Liver (tissue), 9 donors: ENCODE results near the gene ZSCAN2. TPM values are rescaled to one million over a fixed set of nuclear protein-coding genes. Genes with fewer than 3 reads are reported as not detected.

Source experiments
- DNase-seq: peaks from one replicate; pipeline ENCODE4 v3.0.0-alpha.2; 2017; ENCODE audit warnings: low spot score
- H3K27ac ChIP-seq, 2 donors: one replicate each; pipeline ENCODE4 v1.7.0; 2013; ENCODE audit warnings: inconsistent platforms in 2 of 2, low read length in 2 of 2, control low read depth in 1 of 2, low read depth in 1 of 2, mild to moderate bottlenecking in 1 of 2
- H3K27me3 ChIP-seq, 4 donors: one replicate each; pipeline versions ENCODE4 v1.6.1 to v1.7.0; 2013; ENCODE audit warnings: low read length in 3 of 4, inconsistent platforms in 1 of 4, mild to moderate bottlenecking in 1 of 4, moderate library complexity in 1 of 4; ENCODE audit not compliant: control insufficient read depth in 4 of 4, insufficient read depth in 4 of 4
- H3K36me3 ChIP-seq, 4 donors: one replicate each; pipeline versions ENCODE4 v1.6.1 to v1.7.0; 2013; ENCODE audit warnings: low read length in 3 of 4, mild to moderate bottlenecking in 3 of 4, low read depth in 1 of 4, moderate library complexity in 1 of 4; ENCODE audit not compliant: control insufficient read depth in 4 of 4, insufficient read depth in 3 of 4
- H3K4me1 ChIP-seq, 4 donors: one replicate each; pipeline versions ENCODE4 v1.6.1 to v1.7.0; 2013; ENCODE audit warnings: low read length in 3 of 4, mild to moderate bottlenecking in 3 of 4, moderate library complexity in 1 of 4; ENCODE audit not compliant: control insufficient read depth in 4 of 4, insufficient read depth in 4 of 4
- H3K4me3 ChIP-seq, 3 donors: one replicate each; pipeline versions ENCODE4 v1.6.1 to v1.7.0; 2013; ENCODE audit warnings: low read length in 3 of 3, control low read depth in 1 of 3, low read depth in 1 of 3, mild to moderate bottlenecking in 1 of 3
- H3K9ac ChIP-seq, 2 donors: one replicate each; pipeline ENCODE4 v1.7.0; 2013; ENCODE audit warnings: low read length in 2 of 2, mild to moderate bottlenecking in 2 of 2, moderate library complexity in 2 of 2, control low read depth in 1 of 2, low read depth in 1 of 2
- H3K9me3 ChIP-seq, 4 donors: one replicate each; pipeline versions ENCODE4 v1.6.1 to v1.7.0; 2013; ENCODE audit warnings: low read length in 3 of 4; ENCODE audit not compliant: control insufficient read depth in 4 of 4
- EGR1 ChIP-seq, 2 donors: IDR thresholded peaks; 2 replicates each; pipeline ENCODE4 v1.6.1; 2016 to 2018; ENCODE audit warnings: antibody characterized with exemption in 2 of 2, low read depth in 2 of 2
- GABPA ChIP-seq, 2 donors: IDR thresholded peaks in 1 of 2; conservative IDR thresholded peaks in 1 of 2; 2 replicates each; pipeline ENCODE4 v1.6.1; 2016; ENCODE audit warnings: antibody characterized with exemption in 2 of 2, mild to moderate bottlenecking in 1 of 2, moderate library complexity in 1 of 2
- HNF4A ChIP-seq, 2 donors: conservative IDR thresholded peaks; 2 replicates each; pipeline ENCODE4 v1.6.1; 2016; ENCODE audit warnings: antibody characterized with exemption in 2 of 2, mild to moderate bottlenecking in 2 of 2
- HNF4G ChIP-seq: IDR thresholded peaks from 2 replicates; pipeline ENCODE4 v1.6.1; 2016; ENCODE audit warnings: antibody characterized with exemption
- JUND ChIP-seq, 2 donors: IDR thresholded peaks; 2 replicates each; pipeline ENCODE4 v1.6.1; 2016; ENCODE audit warnings: antibody characterized with exemption in 2 of 2
- NR2F2 ChIP-seq: IDR thresholded peaks from 2 replicates; pipeline ENCODE4 v1.6.1; 2016; ENCODE audit warnings: antibody characterized with exemption
- RAD21 ChIP-seq, 2 donors: IDR thresholded peaks; 2 replicates each; pipeline ENCODE4 v1.6.1; 2016; ENCODE audit warnings: antibody characterized with exemption in 2 of 2, mild to moderate bottlenecking in 2 of 2
- RXRA ChIP-seq, 2 donors: IDR thresholded peaks; 2 replicates each; pipeline ENCODE4 v1.6.1; 2017 to 2018; ENCODE audit warnings: antibody characterized with exemption in 2 of 2, mild to moderate bottlenecking in 1 of 2
- TAF1 ChIP-seq: conservative IDR thresholded peaks from 2 replicates; pipeline ENCODE4 v1.6.1; 2016; ENCODE audit warnings: antibody characterized with exemption, mild to moderate bottlenecking
- YY1 ChIP-seq: IDR thresholded peaks from 2 replicates; pipeline ENCODE4 v1.6.1; 2016; ENCODE audit warnings: antibody characterized with exemption, mild to moderate bottlenecking
- WGBS: extraction: QIAGEN DNeasy Blood & Tissue Kit; methylation state at CpG from one replicate; pipeline ENCODE4 v1.1.7; 2013; 5-methylcytosine and 5-hydroxymethylcytosine counted together
- polyA plus RNA-seq, 2 donors: library from polyadenylated mRNA; stranded (reverse) in 1 of 2; unstranded in 1 of 2; fragments of 200-250 nt in 1 of 2; fragments of >200 nt in 1 of 2; fragmentation: Nextera tagmentation in 1 of 2; extraction: Ambion mirVana in 1 of 2; gene quantifications; one replicate each; pipeline versions ENCODE4 v1.2.1 to v1.2.3, GENCODE V29; 2013 to 2015
- total RNA-seq, 2 donors: library from RNA; depleted of rRNA; stranded (reverse); fragments of >200 nt; gene quantifications; one replicate each; pipeline ENCODE4 v1.2.3, GENCODE V29; 2014
- TF ChIP-seq, protein P1 (sequence below): IDR thresholded peaks from 2 replicates; pipeline ENCODE4 v1.6.1; 2016; ENCODE audit warnings: antibody characterized with exemption
- TF ChIP-seq, protein P2 (sequence below): IDR thresholded peaks from 2 replicates; pipeline ENCODE4 v1.6.1; 2016; ENCODE audit warnings: antibody characterized with exemption, mild to moderate bottlenecking
- TF ChIP-seq, protein P3 (sequence below): fragments of 150-350 bp; IDR thresholded peaks from 2 replicates; pipeline ENCODE4 v1.5.1; 2017; ENCODE audit warnings: improper control_type of control experiment, low read depth, low read length; ENCODE audit not compliant: missing input control
- donor health status: healthy.
- donor health status: healthy.
- donor health status: healthy.
- donor health status: healthy.
- donor health status: healthy.

The ZSCAN2 gene
- total and polyA plus RNA-seq, 4 donors = 5.4 to 11.0 (median 7.9) TPM

DNA sequence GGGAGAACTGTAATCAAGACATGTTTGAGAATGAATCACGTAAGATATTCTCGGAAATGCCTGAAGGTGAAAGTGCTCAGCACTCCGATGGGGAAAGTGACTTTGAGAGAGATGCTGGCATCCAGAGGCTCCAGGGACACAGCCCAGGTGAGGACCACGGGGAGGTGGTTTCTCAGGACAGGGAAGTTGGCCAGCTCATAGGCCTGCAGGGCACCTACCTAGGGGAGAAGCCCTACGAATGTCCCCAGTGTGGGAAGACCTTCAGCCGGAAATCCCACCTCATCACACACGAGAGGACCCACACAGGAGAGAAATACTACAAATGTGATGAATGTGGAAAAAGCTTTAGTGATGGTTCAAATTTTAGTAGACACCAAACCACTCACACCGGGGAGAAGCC is 19.8 kb downstream of the ZSCAN2 start:
- WGBS = 97% methylated on average over 8 of the region's 8 CpGs
- Histone ChIP-seq H3K9ac (no peak overlapping the region), H3K27me3 (no peaks in the 10 kb centered on the region), H3K27ac (no peak overlapping the region), H3K4me3 (peak overlapping the region in 1 of 3 donors; percentile 19), H3K36me3 (peaks cover 8 to 30% (median 23%) of the 10 kb centered on the region in 4 donors), H3K9me3 (peaks cover 11 to 17% (median 15%) of the 10 kb centered on the region in 4 donors), H3K4me1 (peaks cover 0 to 2% (median under 1%) of the 10 kb centered on the region in 4 donors)
- DNase-seq = no peak
- TF ChIP-seq RXRA (IDR thresholded peaks at IDR 0.05) (no peak), YY1 (no peak)
- TF ChIP-seq, protein P1, sequence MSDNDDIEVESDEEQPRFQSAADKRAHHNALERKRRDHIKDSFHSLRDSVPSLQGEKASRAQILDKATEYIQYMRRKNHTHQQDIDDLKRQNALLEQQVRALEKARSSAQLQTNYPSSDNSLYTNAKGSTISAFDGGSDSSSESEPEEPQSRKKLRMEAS = no peak
- TF ChIP-seq, protein P2, sequence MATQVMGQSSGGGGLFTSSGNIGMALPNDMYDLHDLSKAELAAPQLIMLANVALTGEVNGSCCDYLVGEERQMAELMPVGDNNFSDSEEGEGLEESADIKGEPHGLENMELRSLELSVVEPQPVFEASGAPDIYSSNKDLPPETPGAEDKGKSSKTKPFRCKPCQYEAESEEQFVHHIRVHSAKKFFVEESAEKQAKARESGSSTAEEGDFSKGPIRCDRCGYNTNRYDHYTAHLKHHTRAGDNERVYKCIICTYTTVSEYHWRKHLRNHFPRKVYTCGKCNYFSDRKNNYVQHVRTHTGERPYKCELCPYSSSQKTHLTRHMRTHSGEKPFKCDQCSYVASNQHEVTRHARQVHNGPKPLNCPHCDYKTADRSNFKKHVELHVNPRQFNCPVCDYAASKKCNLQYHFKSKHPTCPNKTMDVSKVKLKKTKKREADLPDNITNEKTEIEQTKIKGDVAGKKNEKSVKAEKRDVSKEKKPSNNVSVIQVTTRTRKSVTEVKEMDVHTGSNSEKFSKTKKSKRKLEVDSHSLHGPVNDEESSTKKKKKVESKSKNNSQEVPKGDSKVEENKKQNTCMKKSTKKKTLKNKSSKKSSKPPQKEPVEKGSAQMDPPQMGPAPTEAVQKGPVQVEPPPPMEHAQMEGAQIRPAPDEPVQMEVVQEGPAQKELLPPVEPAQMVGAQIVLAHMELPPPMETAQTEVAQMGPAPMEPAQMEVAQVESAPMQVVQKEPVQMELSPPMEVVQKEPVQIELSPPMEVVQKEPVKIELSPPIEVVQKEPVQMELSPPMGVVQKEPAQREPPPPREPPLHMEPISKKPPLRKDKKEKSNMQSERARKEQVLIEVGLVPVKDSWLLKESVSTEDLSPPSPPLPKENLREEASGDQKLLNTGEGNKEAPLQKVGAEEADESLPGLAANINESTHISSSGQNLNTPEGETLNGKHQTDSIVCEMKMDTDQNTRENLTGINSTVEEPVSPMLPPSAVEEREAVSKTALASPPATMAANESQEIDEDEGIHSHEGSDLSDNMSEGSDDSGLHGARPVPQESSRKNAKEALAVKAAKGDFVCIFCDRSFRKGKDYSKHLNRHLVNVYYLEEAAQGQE = no peak

DNA sequence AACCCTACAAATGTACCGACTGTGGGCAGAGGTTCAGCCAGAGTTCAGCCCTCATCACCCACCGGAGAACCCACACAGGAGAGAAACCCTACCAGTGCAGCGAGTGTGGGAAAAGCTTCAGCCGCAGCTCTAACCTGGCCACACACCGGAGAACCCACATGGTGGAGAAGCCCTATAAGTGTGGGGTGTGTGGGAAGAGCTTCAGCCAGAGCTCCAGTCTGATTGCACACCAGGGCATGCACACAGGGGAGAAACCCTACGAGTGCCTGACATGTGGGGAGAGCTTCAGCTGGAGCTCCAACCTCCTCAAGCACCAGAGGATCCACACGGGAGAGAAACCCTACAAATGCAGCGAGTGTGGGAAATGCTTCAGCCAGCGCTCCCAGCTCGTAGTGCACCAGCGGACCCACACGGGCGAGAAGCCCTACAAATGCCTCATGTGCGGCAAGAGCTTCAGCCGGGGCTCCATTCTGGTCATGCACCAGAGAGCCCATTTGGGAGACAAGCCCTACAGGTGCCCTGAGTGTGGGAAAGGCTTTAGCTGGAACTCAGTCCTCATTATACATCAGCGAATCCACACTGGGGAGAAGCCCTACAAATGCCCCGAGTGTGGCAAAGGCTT is 20.7 kb downstream of the ZSCAN2 start:
- TF ChIP-seq RAD21 (IDR thresholded peaks at IDR 0.05) (no peak), HNF4A (conservative IDR thresholded peaks at IDR 0.05) (no peak), HNF4G (no peak), JUND (IDR thresholded peaks at IDR 0.05) (no peak), EGR1 (IDR thresholded peaks at IDR 0.05; ENCODE audit: low read depth in 2 of 2) (no peak), GABPA (IDR thresholded peaks at IDR 0.05 in 1 of 2, conservative IDR thresholded peaks at IDR 0.05 in 1 of 2) (no peak), YY1 (no peak)
- TF ChIP-seq, protein P3, sequence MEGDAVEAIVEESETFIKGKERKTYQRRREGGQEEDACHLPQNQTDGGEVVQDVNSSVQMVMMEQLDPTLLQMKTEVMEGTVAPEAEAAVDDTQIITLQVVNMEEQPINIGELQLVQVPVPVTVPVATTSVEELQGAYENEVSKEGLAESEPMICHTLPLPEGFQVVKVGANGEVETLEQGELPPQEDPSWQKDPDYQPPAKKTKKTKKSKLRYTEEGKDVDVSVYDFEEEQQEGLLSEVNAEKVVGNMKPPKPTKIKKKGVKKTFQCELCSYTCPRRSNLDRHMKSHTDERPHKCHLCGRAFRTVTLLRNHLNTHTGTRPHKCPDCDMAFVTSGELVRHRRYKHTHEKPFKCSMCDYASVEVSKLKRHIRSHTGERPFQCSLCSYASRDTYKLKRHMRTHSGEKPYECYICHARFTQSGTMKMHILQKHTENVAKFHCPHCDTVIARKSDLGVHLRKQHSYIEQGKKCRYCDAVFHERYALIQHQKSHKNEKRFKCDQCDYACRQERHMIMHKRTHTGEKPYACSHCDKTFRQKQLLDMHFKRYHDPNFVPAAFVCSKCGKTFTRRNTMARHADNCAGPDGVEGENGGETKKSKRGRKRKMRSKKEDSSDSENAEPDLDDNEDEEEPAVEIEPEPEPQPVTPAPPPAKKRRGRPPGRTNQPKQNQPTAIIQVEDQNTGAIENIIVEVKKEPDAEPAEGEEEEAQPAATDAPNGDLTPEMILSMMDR = no peak
- H3K4me3 ChIP-seq = peak overlapping the region in 2 of 3 donors; percentile 1 to 15
- H3K9me3 ChIP-seq = peaks cover 11 to 17% (median 15%) of the 10 kb centered on the region in 4 donors
- H3K4me1 ChIP-seq = peaks cover 0 to 2% (median under 1%) of the 10 kb centered on the region in 4 donors
- no peaks in the 10 kb centered on the region for H3K27me3 ChIP-seq
- H3K36me3 ChIP-seq = peaks cover 8 to 30% (median 23%) of the 10 kb centered on the region in 4 donors
- no peak overlapping the region for H3K9ac ChIP-seq
- no peak for DNase-seq
- WGBS = 99% methylated on average over 17 of the region's 17 CpGs
- no peak overlapping the region for H3K27ac ChIP-seq

DNA sequence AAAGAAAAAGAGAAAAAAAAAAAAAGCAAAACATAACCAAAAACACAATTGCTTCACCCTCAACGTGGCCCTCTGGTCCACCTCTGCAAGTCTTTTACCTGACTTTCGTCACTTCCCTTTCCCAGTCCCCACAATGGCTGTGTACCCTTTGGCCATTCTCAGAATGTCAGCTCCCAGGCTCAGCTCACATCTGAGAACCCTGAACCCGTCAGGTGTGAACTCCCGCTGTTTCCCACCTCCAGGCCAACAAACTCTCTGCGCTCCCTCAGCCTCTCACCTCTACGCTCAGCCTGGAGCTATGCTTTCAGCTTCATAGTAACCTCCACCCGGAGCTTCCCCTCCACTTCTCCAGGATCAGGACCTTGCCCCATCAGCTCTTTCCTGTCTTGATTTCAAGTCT is 23.6 kb downstream of the ZSCAN2 start:
- Histone ChIP-seq H3K27me3 (no peaks in the 10 kb centered on the region), H3K27ac (no peak overlapping the region), H3K4me3 (no peak overlapping the region), H3K9me3 (peaks cover 11 to 17% (median 15%) of the 10 kb centered on the region in 4 donors), H3K36me3 (peaks cover 8 to 30% (median 23%) of the 10 kb centered on the region in 4 donors), H3K9ac (no peak overlapping the region), H3K4me1 (no peaks in the 10 kb centered on the region)
- no peak for TF ChIP-seq RAD21 (IDR thresholded peaks at IDR 0.05)
- TF ChIP-seq TAF1 = no peak
- TF ChIP-seq, protein P1 = no peak
- TF ChIP-seq, protein P3 = no peak
- no peak for TF ChIP-seq YY1
- TF ChIP-seq GABPA (IDR thresholded peaks at IDR 0.05 in 1 of 2, conservative IDR thresholded peaks at IDR 0.05 in 1 of 2) = no peak
- no peak for TF ChIP-seq RXRA (IDR thresholded peaks at IDR 0.05)
- no peak for TF ChIP-seq NR2F2
- TF ChIP-seq EGR1 (IDR thresholded peaks at IDR 0.05; ENCODE audit: low read depth in 2 of 2) = no peak
- 74% methylated on average over 7 of the region's 7 CpGs for WGBS
- DNase-seq = no peak
